BLaER1 treated with 17β-estradiol and CSF1 and Interleukin-3, amounts not matched to agents 10 nM and 100 nM (cell line): Measurements from ENCODE around the gene CD4.
"Not testable (repeated sequence)": the region's sequence is repeated elsewhere in the genome, so short reads cannot be mapped to it uniquely, and the experiment has no call there.

Source experiments
- H3K27ac ChIP-seq, 11 experiments: shearing (Covaris generic); formaldehyde crosslinking; 2 replicates each; pipeline ENCODE4 v1.8.1; 2022
- H3K27me3 ChIP-seq, 11 experiments: shearing (Covaris generic); formaldehyde crosslinking; 2 replicates each; pipeline ENCODE4 v1.8.1; 2022
- H3K36me3 ChIP-seq, 11 experiments: shearing (Covaris generic); formaldehyde crosslinking; 2 replicates each; pipeline ENCODE4 v1.8.1; 2022
- H3K4me1 ChIP-seq, 10 experiments: shearing (Covaris generic); formaldehyde crosslinking; 2 replicates each; pipeline ENCODE4 v1.8.1; 2022
- H3K4me2 ChIP-seq, 11 experiments: shearing (Covaris generic); formaldehyde crosslinking; 2 replicates each; pipeline ENCODE4 v1.8.1; 2022
- H3K4me3 ChIP-seq, 10 experiments: shearing (Covaris generic); formaldehyde crosslinking; 2 replicates each; pipeline ENCODE4 v1.8.1; 2022
- H3K9ac ChIP-seq, 11 experiments: shearing (Covaris generic); formaldehyde crosslinking; 2 replicates each; pipeline ENCODE4 v1.8.1; 2022
- H3K9me3 ChIP-seq, 11 experiments: shearing (Covaris generic); formaldehyde crosslinking; replicated peaks in 1 of 11; 2 replicates each; pipeline ENCODE4 v1.8.1; 2022
- H4K20me1 ChIP-seq, 11 experiments: shearing (Covaris generic); formaldehyde crosslinking; 2 replicates each; pipeline ENCODE4 v1.8.1; 2022
- Cebpa-rat ChIP-seq, 11 experiments: shearing (Covaris generic); IDR thresholded peaks; 2 replicates each; pipeline ENCODE4 v1.8.1; 2022

Gene CD4

DNA sequence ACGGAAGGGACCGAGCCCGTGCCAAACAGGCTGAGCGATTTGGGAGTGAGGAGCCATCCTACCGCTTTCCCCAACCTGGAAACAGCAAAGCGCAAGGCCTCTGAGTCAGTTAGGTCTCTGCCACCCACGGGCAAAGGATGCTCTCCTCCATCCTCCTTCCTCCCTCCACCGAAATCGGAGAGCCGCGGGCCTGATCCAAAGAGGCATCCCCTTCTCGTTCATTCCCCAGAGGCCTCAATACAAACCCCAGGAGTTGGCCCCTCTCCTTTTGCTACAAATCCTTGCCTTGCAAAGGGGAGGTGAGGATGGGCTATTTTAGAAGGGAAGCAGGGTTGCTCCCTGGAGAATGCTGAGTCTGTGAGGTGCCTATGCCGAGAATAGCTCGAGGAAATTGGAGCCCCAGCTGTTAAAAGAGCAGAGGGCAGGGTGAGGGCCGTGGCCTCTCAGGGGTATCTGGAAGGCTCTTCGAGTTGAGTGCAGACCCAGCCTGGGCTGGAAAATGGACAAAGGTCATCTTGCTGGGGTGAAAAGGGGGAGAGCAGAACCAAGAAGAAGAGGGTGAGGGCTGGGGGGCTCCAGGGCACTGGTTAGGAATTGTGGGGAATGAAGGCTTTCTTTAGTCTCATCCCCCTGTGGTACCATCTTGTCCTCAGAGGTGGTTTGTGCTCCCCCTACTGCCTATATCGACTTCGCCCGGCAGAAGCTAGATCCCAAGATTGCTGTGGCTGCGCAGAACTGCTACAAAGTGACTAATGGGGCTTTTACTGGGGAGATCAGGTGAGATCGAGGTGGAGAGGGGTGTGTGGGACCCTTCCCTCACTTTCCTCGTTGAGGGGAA lies 79.1 kb downstream of the CD4 start:
- Histone ChIP-seq H3K27ac (peak overlapping the region; percentile 91 to 100 (median 97)), H3K27me3 (no peaks in the 10 kb centered on the region), H3K4me3 (peak overlapping the region; percentile 82 to 100 (median 99)), H3K9me3 (no peaks in the 10 kb centered on the region), H4K20me1 (peaks cover 43 to 68% (median 56%) of the 10 kb centered on the region in 11 experiments), H3K4me1 (peaks cover 50 to 62% (median 54%) of the 10 kb centered on the region in 10 experiments), H3K9ac (peak overlapping the region; percentile 90 to 100 (median 99)), H3K36me3 (peaks cover 51 to 71% (median 60%) of the 10 kb centered on the region in 11 experiments), H3K4me2 (peak overlapping the region; percentile 94 to 100 (median 99))
- no peak for TF ChIP-seq Cebpa-rat (IDR thresholded peaks at IDR 0.05)

DNA sequence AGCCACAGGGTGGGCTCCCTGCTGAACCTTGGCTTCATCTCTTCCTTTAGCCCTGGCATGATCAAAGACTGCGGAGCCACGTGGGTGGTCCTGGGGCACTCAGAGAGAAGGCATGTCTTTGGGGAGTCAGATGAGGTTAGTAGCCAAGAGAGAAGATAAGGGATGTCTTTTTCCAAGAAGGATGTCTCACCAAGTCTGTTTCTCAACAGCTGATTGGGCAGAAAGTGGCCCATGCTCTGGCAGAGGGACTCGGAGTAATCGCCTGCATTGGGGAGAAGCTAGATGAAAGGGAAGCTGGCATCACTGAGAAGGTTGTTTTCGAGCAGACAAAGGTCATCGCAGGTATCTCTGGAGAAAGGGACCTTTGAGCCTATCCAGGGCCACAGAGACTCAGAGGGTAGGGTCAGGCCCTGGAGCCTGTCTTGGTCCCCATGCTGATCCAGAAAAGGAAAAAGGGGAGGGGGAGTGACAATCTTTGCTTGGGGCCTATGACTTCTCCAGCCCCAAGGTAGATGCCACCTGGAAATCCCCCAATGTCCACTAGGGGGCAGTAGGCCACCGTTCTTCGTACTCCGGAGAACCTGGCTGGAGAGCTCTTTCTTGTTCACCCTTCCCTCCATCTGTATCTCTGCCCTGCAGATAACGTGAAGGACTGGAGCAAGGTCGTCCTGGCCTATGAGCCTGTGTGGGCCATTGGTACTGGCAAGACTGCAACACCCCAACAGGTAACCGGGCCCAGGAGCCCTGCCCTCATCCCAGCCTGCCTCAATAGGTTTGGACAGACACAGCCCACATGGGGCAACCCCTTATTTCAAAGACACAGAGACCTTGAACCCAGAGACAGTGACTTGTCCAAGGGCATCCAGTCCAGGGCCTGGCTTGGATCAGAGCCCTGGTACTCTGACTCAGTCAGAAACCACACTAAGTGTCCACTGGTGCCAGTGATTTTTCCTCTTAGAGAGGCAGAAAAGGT lies 80.0 kb downstream of the CD4 start:
- Histone ChIP-seq H3K9me3 (no peaks in the 10 kb centered on the region), H3K4me2 (peak overlapping the region; percentile 94 to 100 (median 99)), H3K36me3 (peaks cover 42 to 62% (median 51%) of the 10 kb centered on the region in 11 experiments), H4K20me1 (peaks cover 43 to 68% (median 56%) of the 10 kb centered on the region in 11 experiments), H3K27ac (peak overlapping the region in 8 of 11 experiments; percentile 16 to 100 (median 98); a peak in 16 of 22 replicates), H3K9ac (peak overlapping the region; percentile 90 to 100 (median 99)), H3K4me3 (peak overlapping the region; percentile 82 to 100 (median 99)), H3K27me3 (no peaks in the 10 kb centered on the region), H3K4me1 (peaks cover 55 to 70% (median 59%) of the 10 kb centered on the region in 10 experiments)
- TF ChIP-seq Cebpa-rat (IDR thresholded peaks at IDR 0.05), result no peak

DNA sequence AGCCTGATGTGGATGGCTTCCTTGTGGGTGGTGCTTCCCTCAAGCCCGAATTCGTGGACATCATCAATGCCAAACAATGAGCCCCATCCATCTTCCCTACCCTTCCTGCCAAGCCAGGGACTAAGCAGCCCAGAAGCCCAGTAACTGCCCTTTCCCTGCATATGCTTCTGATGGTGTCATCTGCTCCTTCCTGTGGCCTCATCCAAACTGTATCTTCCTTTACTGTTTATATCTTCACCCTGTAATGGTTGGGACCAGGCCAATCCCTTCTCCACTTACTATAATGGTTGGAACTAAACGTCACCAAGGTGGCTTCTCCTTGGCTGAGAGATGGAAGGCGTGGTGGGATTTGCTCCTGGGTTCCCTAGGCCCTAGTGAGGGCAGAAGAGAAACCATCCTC lies 81.0 kb downstream of the CD4 start:
- peaks cover 59 to 76% (median 68%) of the 10 kb centered on the region in 10 experiments for H3K4me1 ChIP-seq
- H4K20me1 ChIP-seq, result peaks cover 43 to 68% (median 56%) of the 10 kb centered on the region in 11 experiments
- peak overlapping the region in 1 of 11 experiments; percentile 11; a peak in 2 of 22 replicates for H3K27ac ChIP-seq
- peak overlapping the region; percentile 94 to 100 (median 99) for H3K4me2 ChIP-seq
- H3K9me3 ChIP-seq, H3K27me3 ChIP-seq: not testable (repeated sequence)
- peak overlapping the region in 5 of 10 experiments; percentile 82 to 100 (median 96); a peak in 8 of 20 replicates for H3K4me3 ChIP-seq
- peak overlapping the region; percentile 82 to 100 (median 95); a peak in 18 of 22 replicates for H3K9ac ChIP-seq
- peaks cover 32 to 55% (median 43%) of the 10 kb centered on the region in 11 experiments for H3K36me3 ChIP-seq
